Pancreas (tissue), 10 donors: ENCODE data around the gene THSD7A. TPM values are rescaled to one million over a fixed set of nuclear protein-coding genes. Genes with fewer than 3 reads are reported as not detected.

ENCODE experiments used
- ATAC-seq, 4 donors: fragments of 200-7000 bp; cut with Tn5 transposase; one replicate each; pipeline versions ENCODE4 v1.8.0 to v1.9.1; 2020; ENCODE audit warnings: mild to moderate bottlenecking in 4 of 4, moderate library complexity in 4 of 4
- DNase-seq, 6 donors: peaks; one replicate each; pipeline ENCODE4 v3.0.0-alpha.2; 2020
- FAIRE-seq: peaks from 2 replicates; lab custom pipeline; 2012; peaks lifted over from hg19 to GRCh38; lab: Jason Lieb, UNC
- H3K27ac ChIP-seq, 4 donors: fragments of 200-600 bp; sonication (generic); 1 replicate in 3 of 4; 2 replicates in 1 of 4; pipeline versions ENCODE4 v1.5.0 to v1.8.0; 2020
- H3K27me3 ChIP-seq, 4 donors: fragments of 200-600 bp; one replicate each; pipeline ENCODE4 v1.8.0; 2021
- H3K36me3 ChIP-seq, 3 donors: fragments of 200-600 bp; sonication (generic) in 1 of 3; one replicate each; pipeline versions ENCODE4 v1.5.0 to v1.8.0; 2020 to 2021
- H3K4me1 ChIP-seq, 3 donors: fragments of 200-600 bp; one replicate each; pipeline ENCODE4 v1.8.0; 2021
- H3K4me3 ChIP-seq, 4 donors: fragments of 200-600 bp; sonication (generic) in 2 of 4; one replicate each; pipeline versions ENCODE4 v1.5.0 to v1.8.0; 2020 to 2021
- H3K9me3 ChIP-seq, 4 donors: fragments of 200-600 bp; one replicate each; pipeline ENCODE4 v1.8.0; 2021
- WGBS, 2 donors: extraction: QIAGEN DNeasy Blood & Tissue Kit; methylation state at CpG; one replicate each; pipeline ENCODE4 v1.1.7; 2013; 5-methylcytosine and 5-hydroxymethylcytosine counted together
- intact Hi-C, 3 donors: fragments of 100-400 bp; cut with DNase I; formaldehyde crosslinking; loops; one replicate each; pipeline versions ENCODE4 v1.11.1 to v1.14.2; 2022
- polyA plus RNA-seq, 2 donors: library from polyadenylated mRNA; stranded (reverse); fragments of 200-250 nt; gene quantifications; one replicate each; pipeline ENCODE4 v1.2.3, GENCODE V29; 2013
- total RNA-seq, 6 donors: library from RNA; stranded (reverse); fragmentation: NEBNext Ultra II Directional in 4 of 6; extraction: Animal tissue kit (Norgen Biotek cat#: 25700) in 4 of 6; gene quantifications; one replicate each; pipeline versions ENCODE4 v1.2.1 to v1.2.4, GENCODE V29; 2021 to 2023
- TF ChIP-seq, protein P1 (sequence below), 4 donors: fragments of 200-600 bp; sonication (generic) in 3 of 4; IDR thresholded peaks; one replicate each; pipeline versions ENCODE4 v1.5.0 to v1.8.0; 2021; ENCODE audit warnings: antibody characterized with exemption in 4 of 4
- donor health status: healthy with polysubstance abuse.
- donor health status: DM: no; HTN: no; CAD: no; lungs with moderate emphysema.
- donor health status: DM: no; HTN: no; CAD: no.
- donor health status: control.
- donor health status: control.
- donor health status: Bipolar disorder and iron deficiency.
- donor health status: DM: yes; HTN: yes; CAD: no.
- donor health status: DM: no; HTN: no; CAD: no.
- donor health status: DM: no; HTN: no; CAD: no.
- donor health status: DM: yes; HTN: yes; CAD: no.

The THSD7A gene
- total and polyA plus RNA-seq, 8 donors, result 0.30 to 3.7 (median 0.90) TPM

DNA sequence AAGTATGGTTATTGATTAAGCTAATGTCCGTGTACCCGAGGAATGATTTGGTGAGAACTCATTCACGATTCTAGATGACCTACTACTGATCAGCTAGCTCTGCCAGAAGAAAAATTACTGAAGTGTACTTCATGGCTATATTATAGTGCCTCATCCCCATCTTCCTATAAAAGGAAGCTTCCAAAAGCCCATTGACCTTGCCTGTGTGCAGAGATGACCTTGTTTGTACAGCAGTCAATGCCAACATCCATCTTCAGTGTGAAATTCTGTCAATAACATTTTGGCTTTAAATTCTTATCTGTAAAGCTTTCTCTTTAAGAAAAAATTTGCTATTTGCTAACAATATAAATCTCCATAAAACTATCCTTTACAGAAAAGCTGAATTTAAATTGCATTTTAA lies 315.7 kb downstream of the THSD7A start:
- TF ChIP-seq, protein P1, sequence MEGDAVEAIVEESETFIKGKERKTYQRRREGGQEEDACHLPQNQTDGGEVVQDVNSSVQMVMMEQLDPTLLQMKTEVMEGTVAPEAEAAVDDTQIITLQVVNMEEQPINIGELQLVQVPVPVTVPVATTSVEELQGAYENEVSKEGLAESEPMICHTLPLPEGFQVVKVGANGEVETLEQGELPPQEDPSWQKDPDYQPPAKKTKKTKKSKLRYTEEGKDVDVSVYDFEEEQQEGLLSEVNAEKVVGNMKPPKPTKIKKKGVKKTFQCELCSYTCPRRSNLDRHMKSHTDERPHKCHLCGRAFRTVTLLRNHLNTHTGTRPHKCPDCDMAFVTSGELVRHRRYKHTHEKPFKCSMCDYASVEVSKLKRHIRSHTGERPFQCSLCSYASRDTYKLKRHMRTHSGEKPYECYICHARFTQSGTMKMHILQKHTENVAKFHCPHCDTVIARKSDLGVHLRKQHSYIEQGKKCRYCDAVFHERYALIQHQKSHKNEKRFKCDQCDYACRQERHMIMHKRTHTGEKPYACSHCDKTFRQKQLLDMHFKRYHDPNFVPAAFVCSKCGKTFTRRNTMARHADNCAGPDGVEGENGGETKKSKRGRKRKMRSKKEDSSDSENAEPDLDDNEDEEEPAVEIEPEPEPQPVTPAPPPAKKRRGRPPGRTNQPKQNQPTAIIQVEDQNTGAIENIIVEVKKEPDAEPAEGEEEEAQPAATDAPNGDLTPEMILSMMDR (IDR thresholded peaks at IDR 0.05), result no peak
- Histone ChIP-seq H3K27ac (no peak overlapping the region), H3K4me3 (no peak overlapping the region), H3K36me3 (no peaks in the 10 kb centered on the region), H3K27me3 (no peaks in the 10 kb centered on the region), H3K4me1 (no peaks in the 10 kb centered on the region), H3K9me3 (no peaks in the 10 kb centered on the region)
- intact Hi-C loops, result no loop called here
- no peak for FAIRE-seq
- DNase-seq, result no peak
- 14 to 20% methylated on average over 3 of the region's 3 CpGs for WGBS, 2 donors
- ATAC-seq, result no peak

GRCh38 chr7:11513460-11513859 lies 318.5 kb downstream of the THSD7A start:
- intact Hi-C loops, result no loop called here
- Histone ChIP-seq H3K4me1 (no peaks in the 10 kb centered on the region), H3K9me3 (no peaks in the 10 kb centered on the region), H3K36me3 (no peaks in the 10 kb centered on the region), H3K27me3 (no peaks in the 10 kb centered on the region), H3K4me3 (no peak overlapping the region), H3K27ac (no peak overlapping the region)
- no peak for ATAC-seq
- DNase-seq, result no peak
- WGBS, 2 donors, result 26 to 29% methylated on average over 1 of the region's 1 CpG
- TF ChIP-seq, protein P1 (IDR thresholded peaks at IDR 0.05), result no peak
- no peak for FAIRE-seq

GRCh38 chr7:11507929-11508328 lies 324.1 kb downstream of the THSD7A start:
- no peak for DNase-seq
- TF ChIP-seq, protein P1 (IDR thresholded peaks at IDR 0.05), result no peak
- intact Hi-C loops, result no loop called here
- no peaks in the 10 kb centered on the region for H3K9me3 ChIP-seq
- H3K27ac ChIP-seq, result no peak overlapping the region
- no peaks in the 10 kb centered on the region for H3K27me3 ChIP-seq
- WGBS, 2 donors, result 90 to 92% methylated on average over 1 of the region's 1 CpG
- no peak overlapping the region for H3K4me3 ChIP-seq
- no peaks in the 10 kb centered on the region for H3K4me1 ChIP-seq
- ATAC-seq, result no peak
- FAIRE-seq, result no peak
- no peaks in the 10 kb centered on the region for H3K36me3 ChIP-seq

DNA sequence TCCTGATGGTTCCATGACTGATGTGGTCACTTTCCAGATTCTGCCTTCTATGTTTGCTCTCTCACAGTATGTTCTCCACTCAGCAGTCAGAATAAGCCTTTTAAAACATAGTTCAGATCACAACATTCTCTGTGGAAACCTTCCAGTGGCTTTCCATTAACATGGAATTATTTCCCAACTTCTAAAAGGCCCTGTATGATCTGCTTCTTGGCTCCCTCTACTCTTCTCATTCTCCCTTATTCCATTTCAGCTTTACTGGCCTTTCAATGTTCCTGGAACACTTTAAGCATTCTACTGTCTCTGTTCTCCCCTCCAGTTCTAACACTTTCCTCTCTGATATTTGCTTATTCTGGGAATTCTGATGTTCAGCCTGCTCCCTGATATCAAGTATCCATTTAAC lies 325.6 kb downstream of the THSD7A start:
- H3K27me3 ChIP-seq, result no peaks in the 10 kb centered on the region
- ATAC-seq, result no peak
- DNase-seq, result no peak
- H3K4me3 ChIP-seq, result no peak overlapping the region
- no peak for FAIRE-seq
- no peak overlapping the region for H3K27ac ChIP-seq
- H3K36me3 ChIP-seq, result no peaks in the 10 kb centered on the region
- no peaks in the 10 kb centered on the region for H3K4me1 ChIP-seq
- intact Hi-C loops, result no loop called here
- TF ChIP-seq, protein P1 (IDR thresholded peaks at IDR 0.05), result no peak
- H3K9me3 ChIP-seq, result no peaks in the 10 kb centered on the region

GRCh38 chr7:11505471-11505985 lies 326.5 kb downstream of the THSD7A start:
- Histone ChIP-seq H3K9me3 (no peaks in the 10 kb centered on the region), H3K27ac (no peak overlapping the region), H3K36me3 (no peaks in the 10 kb centered on the region), H3K4me1 (no peaks in the 10 kb centered on the region), H3K4me3 (no peak overlapping the region), H3K27me3 (no peaks in the 10 kb centered on the region)
- no peak for ATAC-seq
- no peak for FAIRE-seq
- intact Hi-C loops, result no loop called here
- DNase-seq, result no peak
- WGBS, 2 donors, result 65 to 69% methylated on average over 3 of the region's 3 CpGs
- TF ChIP-seq, protein P1 (IDR thresholded peaks at IDR 0.05), result no peak
